ENCODE measurements around the gene NBAS.

NBAS gene

GRCh38 chr2:15127876-15128275 is 433.3 kb downstream of the NBAS start:
- peak; percentile 14 for DNase-seq (ENCODE audit: low spot score)

- DNase-seq (ENCODE audit: low spot score): no peak
These were observed 433.8 kb downstream of the NBAS start for GRCh38 chr2:15127301-15127700.

GRCh38 chr2:15126373-15126772 is 434.8 kb downstream of the NBAS start:
- DNase-seq (ENCODE audit: low spot score): no peak

- DNase-seq (ENCODE audit: low spot score): no peak
These were observed 438.2 kb downstream of the NBAS start for GRCh38 chr2:15122915-15123314.

GRCh38 chr2:15120631-15121030 is 440.5 kb downstream of the NBAS start:
- DNase-seq (ENCODE audit: low spot score): no peak

- no peak for DNase-seq (ENCODE audit: low spot score)
These were observed 441.4 kb downstream of the NBAS start for GRCh38 chr2:15119722-15120175.

GRCh38 chr2:15117409-15118050 is 443.6 kb downstream of the NBAS start:
- DNase-seq (ENCODE audit: low spot score): peak; percentile 18
